H9 (cell line): ENCODE measurements around the gene LETM1. TPM values are rescaled to one million over a fixed set of nuclear protein-coding genes. Genes with fewer than 3 reads are reported as not detected.

Experiments used
- DNase-seq: peaks from one replicate; pipeline ENCODE4 v3.0.0-alpha.2; 2017
- H2AFZ ChIP-seq: one replicate; pipeline ENCODE4 v1.6.1; 2013; ENCODE audit warnings: mild to moderate bottlenecking, low read length, control low read depth, moderate library complexity
- H2AK5ac ChIP-seq: 2 replicates; pipeline ENCODE4 v1.6.1; 2013; ENCODE audit warnings: low read length, control low read depth, mixed read lengths; ENCODE audit not compliant: insufficient read length
- H2BK120ac ChIP-seq: one replicate; pipeline ENCODE4 v1.6.1; 2013; ENCODE audit warnings: low read depth, mild to moderate bottlenecking, low read length, control low read depth, inconsistent platforms; ENCODE audit not compliant: poor library complexity, severe bottlenecking
- H2BK12ac ChIP-seq: 2 replicates; pipeline ENCODE4 v1.6.1; 2013; ENCODE audit warnings: low read length, control low read depth, mixed read lengths, low read depth; ENCODE audit not compliant: insufficient read length
- H2BK15ac ChIP-seq: 2 replicates; pipeline ENCODE4 v1.6.1; 2013; ENCODE audit warnings: low read depth, low read length, control low read depth
- H2BK20ac ChIP-seq: one replicate; pipeline ENCODE4 v1.6.1; 2013; ENCODE audit warnings: low read depth, mild to moderate bottlenecking, low read length, control low read depth, inconsistent platforms; ENCODE audit not compliant: poor library complexity, severe bottlenecking
- H2BK5ac ChIP-seq: 2 replicates; pipeline ENCODE4 v1.6.1; 2013; ENCODE audit warnings: low read length, control low read depth, mixed read lengths; ENCODE audit not compliant: insufficient read length
- H3K14ac ChIP-seq: 2 replicates; pipeline ENCODE4 v1.6.1; 2013; ENCODE audit warnings: low read length, control low read depth; ENCODE audit not compliant: insufficient read depth
- H3K18ac ChIP-seq: 2 replicates; pipeline ENCODE4 v1.6.1; 2013; ENCODE audit warnings: low read depth, mild to moderate bottlenecking, mixed read lengths, low read length, control low read depth; ENCODE audit not compliant: insufficient read length
- H3K23ac ChIP-seq: 2 replicates; pipeline ENCODE4 v1.6.1; 2013; ENCODE audit warnings: low read length, control low read depth, mixed read lengths, low read depth; ENCODE audit not compliant: insufficient read length
- H3K23me2 ChIP-seq: 2 replicates; pipeline ENCODE4 v1.6.1; 2013; ENCODE audit warnings: low read depth, mild to moderate bottlenecking, mixed read lengths, low read length, control low read depth; ENCODE audit not compliant: insufficient read length, poor library complexity, severe bottlenecking
- H3K27ac ChIP-seq: 2 replicates; pipeline ENCODE4 v1.5.1; 2013; ENCODE audit warnings: low read length, control low read depth, mixed read lengths, low read depth; ENCODE audit not compliant: insufficient read length
- H3K27me3 ChIP-seq: 2 replicates; pipeline ENCODE4 v1.6.1; 2013; ENCODE audit warnings: low read length, control low read depth, inconsistent platforms; ENCODE audit not compliant: insufficient read depth
- H3K4ac ChIP-seq: 2 replicates; pipeline ENCODE4 v1.6.1; 2013; ENCODE audit warnings: low read depth, mild to moderate bottlenecking, control low read depth, inconsistent platforms, low read length, moderate library complexity
- H3K4me1 ChIP-seq: 2 replicates; pipeline ENCODE4 v1.6.1; 2013; ENCODE audit warnings: low read length, control low read depth, inconsistent platforms; ENCODE audit not compliant: insufficient read depth
- H3K4me2 ChIP-seq: 2 replicates; pipeline ENCODE4 v1.6.1; 2013; ENCODE audit warnings: low read length, control low read depth, mixed read lengths; ENCODE audit not compliant: insufficient read length, insufficient read depth
- H3K56ac ChIP-seq: 2 replicates; pipeline ENCODE4 v1.6.1; 2013; ENCODE audit warnings: low read depth, mild to moderate bottlenecking, mixed read lengths, low read length, control low read depth; ENCODE audit not compliant: insufficient read length
- H3K79me1 ChIP-seq: 2 replicates; pipeline ENCODE4 v1.6.1; 2013; ENCODE audit warnings: low read depth, mild to moderate bottlenecking, moderate library complexity, low read length, control low read depth, inconsistent platforms; ENCODE audit not compliant: insufficient read depth, poor library complexity, severe bottlenecking
- H3K79me2 ChIP-seq: 2 replicates; pipeline ENCODE4 v1.6.1; 2013; ENCODE audit warnings: low read length, control low read depth, inconsistent platforms; ENCODE audit not compliant: insufficient read depth
- H3K9ac ChIP-seq: 2 replicates; pipeline ENCODE4 v1.6.1; 2013; ENCODE audit warnings: low read length, control low read depth, mixed read lengths; ENCODE audit not compliant: insufficient read length; ENCODE audit errors: extremely low read depth
- H3K9me3 ChIP-seq: one replicate; pipeline ENCODE4 v1.6.1; 2013; ENCODE audit warnings: low read depth, low read length, inconsistent platforms; ENCODE audit not compliant: control insufficient read depth
- H3T11ph ChIP-seq: one replicate; pipeline ENCODE4 v1.6.1; 2013; ENCODE audit warnings: mild to moderate bottlenecking, low read length, control low read depth, inconsistent platforms
- H4K20me1 ChIP-seq: one replicate; pipeline ENCODE4 v1.6.1; 2013; ENCODE audit not compliant: control insufficient read depth, insufficient read length, insufficient read depth
- H4K5ac ChIP-seq: 2 replicates; pipeline ENCODE4 v1.6.1; 2013; ENCODE audit warnings: low read depth, mild to moderate bottlenecking, mixed read lengths, low read length, control low read depth; ENCODE audit not compliant: insufficient read length
- H4K8ac ChIP-seq: replicated peaks from 2 replicates; pipeline ENCODE4 v1.6.1; 2013; ENCODE audit warnings: low read length, control low read depth, mixed read lengths, low read depth; ENCODE audit not compliant: insufficient read length
- H4K91ac ChIP-seq: 2 replicates; pipeline ENCODE4 v1.6.1; 2013; ENCODE audit warnings: low read depth, mild to moderate bottlenecking, moderate library complexity, mixed read lengths, low read length, control low read depth; ENCODE audit not compliant: insufficient read length
- H3K27ac Mint-ChIP-seq, 3 experiments: 2 replicates in 2 of 3; 3 replicates in 1 of 3; pipeline ENCODE4 v1.8.0; 2020 to 2021; ENCODE audit warnings: mixed read lengths in 3 of 3, mild to moderate bottlenecking in 1 of 3, moderate library complexity in 1 of 3
- H3K27me3 Mint-ChIP-seq: 2 replicates; pipeline ENCODE4 v1.8.0; 2021; ENCODE audit warnings: low read depth, mild to moderate bottlenecking, moderate library complexity, mixed read lengths
- H3K36me3 Mint-ChIP-seq, 3 experiments: 2 replicates in 2 of 3; 3 replicates in 1 of 3; pipeline ENCODE4 v1.8.0; 2020 to 2021; ENCODE audit warnings: low read depth in 3 of 3, mixed read lengths in 3 of 3; ENCODE audit not compliant: insufficient read depth in 1 of 3
- H3K4me1 Mint-ChIP-seq, 2 experiments: 2 replicates each; pipeline ENCODE4 v1.8.0; 2020; ENCODE audit warnings: mixed read lengths in 2 of 2
- H3K4me3 Mint-ChIP-seq, 2 experiments: 2 replicates in 1 of 2; 3 replicates in 1 of 2; pipeline ENCODE4 v1.8.0; 2020 to 2021; ENCODE audit warnings: mild to moderate bottlenecking in 2 of 2, mixed read lengths in 2 of 2, moderate library complexity in 1 of 2
- H3K9me3 Mint-ChIP-seq, 2 experiments: 2 replicates in 1 of 2; 3 replicates in 1 of 2; pipeline ENCODE4 v1.8.0; 2020; ENCODE audit warnings: mild to moderate bottlenecking in 2 of 2, mixed read lengths in 2 of 2, moderate library complexity in 1 of 2
- WGBS: extraction: QIAGEN DNeasy Blood & Tissue Kit; methylation state at CpG from one replicate; pipeline ENCODE4 v1.1.7; 2013; ENCODE audit warnings: missing lambda C conversion rate, low lambda C conversion rate, mixed read lengths; ENCODE audit not compliant: insufficient read length; ENCODE audit errors: extremely low coverage; 5-methylcytosine and 5-hydroxymethylcytosine counted together
- total RNA-seq: library from RNA; stranded (reverse); gene quantifications from 2 replicates; pipeline ENCODE4 v1.2.1, GENCODE V29; 2021
- TF ChIP-seq, protein P1 (sequence below): fragments of 200-600 bp; sonication (generic); conservative IDR thresholded peaks from 3 replicates; pipeline ENCODE4 v1.8.0; 2021; ENCODE audit warnings: antibody characterized with exemption, mild to moderate bottlenecking

Gene LETM1
- total RNA-seq, 1 experiment from 2014 or later: 43.4 TPM

DNA sequence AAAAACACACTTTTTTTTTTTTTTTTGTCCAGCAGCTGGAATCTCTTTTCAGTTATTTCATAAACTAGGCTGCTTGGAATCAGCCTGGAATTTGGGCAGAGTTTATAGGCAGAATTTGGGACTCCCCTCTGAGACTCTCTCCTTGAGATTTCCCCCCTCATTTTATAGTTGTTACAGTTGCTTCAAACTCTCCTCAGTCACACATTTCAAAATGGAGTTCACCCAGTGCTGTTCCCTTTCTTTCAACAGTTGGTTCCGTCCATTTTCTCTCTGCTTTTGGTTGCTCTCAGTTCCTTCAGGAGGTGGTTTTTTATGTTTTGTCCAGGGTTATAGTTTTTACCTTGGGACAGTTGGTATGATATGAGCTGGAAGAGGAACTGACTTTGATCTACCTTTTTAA lies 42.7 kb upstream of the LETM1 start:
- Histone ChIP-seq H2AFZ (no peak overlapping the region), H3K27me3 (no peaks in the 10 kb centered on the region), H2BK120ac (no peak overlapping the region), H2AK5ac (no peak overlapping the region), H2BK20ac (no peak overlapping the region), H3K79me2 (peaks cover 10% of the 10 kb centered on the region; the same call in 1 of the 2 replicates), H3K4me2 (no peak overlapping the region), H4K91ac (no peak overlapping the region), H3K9ac (no peak overlapping the region), H4K8ac (no peak overlapping the region), H2BK12ac (no peak overlapping the region), H3K4me1 (no peaks in the 10 kb centered on the region), H3T11ph (no peak overlapping the region), H4K5ac (no peak overlapping the region), H4K20me1 (no peaks in the 10 kb centered on the region), H3K23ac (no peak overlapping the region), H3K23me2 (no peaks in the 10 kb centered on the region), H3K56ac (no peak overlapping the region), H3K18ac (no peak overlapping the region), H3K27ac (no peak overlapping the region), H3K14ac (no peak overlapping the region), H2BK5ac (no peak overlapping the region), H2BK15ac (no peak overlapping the region), H3K4ac (no peak overlapping the region), H3K9me3 (no peaks in the 10 kb centered on the region), H3K79me1 (peaks cover 3% of the 10 kb centered on the region)
- Mint-ChIP-seq H3K4me3 (no peak overlapping the region; a peak in 1 of 5 replicates), H3K9me3 (no peaks in the 10 kb centered on the region), H3K27ac (peak overlapping the region in 1 of 3 experiments; percentile 52; a peak in 2 of 7 replicates), H3K4me1 (peaks cover 5 to 13% of the 10 kb centered on the region in 2 experiments), H3K27me3 (peaks cover 1% of the 10 kb centered on the region; the same call in 1 of the 2 replicates), H3K36me3 (peaks cover 27 to 45% (median 39%) of the 10 kb centered on the region in 3 experiments; a peak in 6 of 7 replicates)
- DNase-seq: no peak
- TF ChIP-seq, protein P1, sequence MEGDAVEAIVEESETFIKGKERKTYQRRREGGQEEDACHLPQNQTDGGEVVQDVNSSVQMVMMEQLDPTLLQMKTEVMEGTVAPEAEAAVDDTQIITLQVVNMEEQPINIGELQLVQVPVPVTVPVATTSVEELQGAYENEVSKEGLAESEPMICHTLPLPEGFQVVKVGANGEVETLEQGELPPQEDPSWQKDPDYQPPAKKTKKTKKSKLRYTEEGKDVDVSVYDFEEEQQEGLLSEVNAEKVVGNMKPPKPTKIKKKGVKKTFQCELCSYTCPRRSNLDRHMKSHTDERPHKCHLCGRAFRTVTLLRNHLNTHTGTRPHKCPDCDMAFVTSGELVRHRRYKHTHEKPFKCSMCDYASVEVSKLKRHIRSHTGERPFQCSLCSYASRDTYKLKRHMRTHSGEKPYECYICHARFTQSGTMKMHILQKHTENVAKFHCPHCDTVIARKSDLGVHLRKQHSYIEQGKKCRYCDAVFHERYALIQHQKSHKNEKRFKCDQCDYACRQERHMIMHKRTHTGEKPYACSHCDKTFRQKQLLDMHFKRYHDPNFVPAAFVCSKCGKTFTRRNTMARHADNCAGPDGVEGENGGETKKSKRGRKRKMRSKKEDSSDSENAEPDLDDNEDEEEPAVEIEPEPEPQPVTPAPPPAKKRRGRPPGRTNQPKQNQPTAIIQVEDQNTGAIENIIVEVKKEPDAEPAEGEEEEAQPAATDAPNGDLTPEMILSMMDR: no peak
- whole genome bisulfite sequencing: no CpG with 5 or more reads among the region's 1 CpG
